Mesothelial cell of epicardium (in vitro differentiated cells): ENCODE data around the gene SLC38A1. TPM values are rescaled to one million over a fixed set of nuclear protein-coding genes. Genes with fewer than 3 reads are reported as not detected.

Experiments
- DNase-seq, 2 experiments: peaks; one replicate each; pipeline ENCODE4 v3.0.0; 2021; ENCODE audit warnings: low spot score in 2 of 2; ENCODE audit not compliant: unreplicated experiment in 2 of 2
- H3K27ac Mint-ChIP-seq: 2 replicates; pipeline ENCODE4 v1.8.0; 2021; ENCODE audit warnings: mixed read lengths
- H3K27me3 Mint-ChIP-seq: 2 replicates; pipeline ENCODE4 v1.8.0; 2021; ENCODE audit warnings: low read depth, mixed read lengths
- H3K36me3 Mint-ChIP-seq: 2 replicates; pipeline ENCODE4 v1.8.0; 2021; ENCODE audit warnings: mixed read lengths
- H3K4me1 Mint-ChIP-seq: 2 replicates; pipeline ENCODE4 v1.8.0; 2021; ENCODE audit warnings: mixed read lengths
- H3K4me3 Mint-ChIP-seq: 2 replicates; pipeline ENCODE4 v1.8.0; 2021; ENCODE audit warnings: mild to moderate bottlenecking, moderate library complexity, mixed read lengths
- H3K9me3 Mint-ChIP-seq: 2 replicates; pipeline ENCODE4 v1.8.0; 2021; ENCODE audit warnings: mixed read lengths
- total RNA-seq: library from RNA; stranded (reverse); gene quantifications from 3 replicates; pipeline ENCODE4 v1.2.1, GENCODE V29; 2021
- TF ChIP-seq, protein P1 (sequence below): fragments of 200-600 bp; sonication (generic); IDR thresholded peaks from one replicate; pipeline ENCODE4 v1.5.0; 2021; ENCODE audit warnings: antibody characterized with exemption; ENCODE audit not compliant: unreplicated experiment

The SLC38A1 gene
- total RNA-seq, 1 donor from 2014 or later: 114 TPM

DNA sequence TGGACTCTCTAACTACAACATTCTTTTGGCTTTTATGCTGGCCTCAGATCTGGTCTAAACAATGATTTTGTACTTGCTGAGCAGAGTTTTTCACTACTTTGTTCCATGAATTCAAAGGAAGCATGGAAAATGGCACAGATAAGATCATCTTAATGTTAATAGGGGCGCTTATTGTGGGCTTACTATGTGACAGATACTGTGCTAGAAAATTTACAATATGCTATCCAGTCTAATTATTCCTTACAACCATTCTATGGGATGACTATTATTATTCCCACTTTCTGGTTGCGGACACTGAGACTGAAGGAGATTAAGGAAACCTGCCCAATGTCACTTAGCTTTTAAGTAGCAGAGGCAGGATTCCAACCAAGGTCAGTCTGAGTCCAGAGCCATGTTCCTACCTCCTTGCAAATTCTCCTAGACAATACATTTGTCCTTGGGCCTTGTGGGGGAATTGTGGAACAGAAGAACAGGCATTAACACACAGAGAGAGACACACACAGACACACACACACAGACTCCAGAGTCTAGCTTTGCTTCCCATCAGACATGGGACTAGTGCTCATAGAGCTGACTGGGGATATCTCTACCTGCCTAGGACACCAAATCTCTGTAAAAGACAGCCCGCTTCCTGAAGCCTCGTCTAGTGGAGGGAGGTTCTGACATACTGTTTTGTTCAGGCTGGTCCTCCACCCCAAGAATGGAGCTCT is 107.7 kb downstream of the SLC38A1 start:
- TF ChIP-seq, protein P1, sequence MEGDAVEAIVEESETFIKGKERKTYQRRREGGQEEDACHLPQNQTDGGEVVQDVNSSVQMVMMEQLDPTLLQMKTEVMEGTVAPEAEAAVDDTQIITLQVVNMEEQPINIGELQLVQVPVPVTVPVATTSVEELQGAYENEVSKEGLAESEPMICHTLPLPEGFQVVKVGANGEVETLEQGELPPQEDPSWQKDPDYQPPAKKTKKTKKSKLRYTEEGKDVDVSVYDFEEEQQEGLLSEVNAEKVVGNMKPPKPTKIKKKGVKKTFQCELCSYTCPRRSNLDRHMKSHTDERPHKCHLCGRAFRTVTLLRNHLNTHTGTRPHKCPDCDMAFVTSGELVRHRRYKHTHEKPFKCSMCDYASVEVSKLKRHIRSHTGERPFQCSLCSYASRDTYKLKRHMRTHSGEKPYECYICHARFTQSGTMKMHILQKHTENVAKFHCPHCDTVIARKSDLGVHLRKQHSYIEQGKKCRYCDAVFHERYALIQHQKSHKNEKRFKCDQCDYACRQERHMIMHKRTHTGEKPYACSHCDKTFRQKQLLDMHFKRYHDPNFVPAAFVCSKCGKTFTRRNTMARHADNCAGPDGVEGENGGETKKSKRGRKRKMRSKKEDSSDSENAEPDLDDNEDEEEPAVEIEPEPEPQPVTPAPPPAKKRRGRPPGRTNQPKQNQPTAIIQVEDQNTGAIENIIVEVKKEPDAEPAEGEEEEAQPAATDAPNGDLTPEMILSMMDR: no peak
- Mint-ChIP-seq H3K36me3 (peaks cover 7% of the 10 kb centered on the region), H3K4me3 (no peak overlapping the region), H3K4me1 (peaks cover 51% of the 10 kb centered on the region), H3K27me3 (no peaks in the 10 kb centered on the region), H3K9me3 (peaks cover 7% of the 10 kb centered on the region), H3K27ac (peak overlapping the region; percentile 88)
- DNase-seq: no peak

DNA sequence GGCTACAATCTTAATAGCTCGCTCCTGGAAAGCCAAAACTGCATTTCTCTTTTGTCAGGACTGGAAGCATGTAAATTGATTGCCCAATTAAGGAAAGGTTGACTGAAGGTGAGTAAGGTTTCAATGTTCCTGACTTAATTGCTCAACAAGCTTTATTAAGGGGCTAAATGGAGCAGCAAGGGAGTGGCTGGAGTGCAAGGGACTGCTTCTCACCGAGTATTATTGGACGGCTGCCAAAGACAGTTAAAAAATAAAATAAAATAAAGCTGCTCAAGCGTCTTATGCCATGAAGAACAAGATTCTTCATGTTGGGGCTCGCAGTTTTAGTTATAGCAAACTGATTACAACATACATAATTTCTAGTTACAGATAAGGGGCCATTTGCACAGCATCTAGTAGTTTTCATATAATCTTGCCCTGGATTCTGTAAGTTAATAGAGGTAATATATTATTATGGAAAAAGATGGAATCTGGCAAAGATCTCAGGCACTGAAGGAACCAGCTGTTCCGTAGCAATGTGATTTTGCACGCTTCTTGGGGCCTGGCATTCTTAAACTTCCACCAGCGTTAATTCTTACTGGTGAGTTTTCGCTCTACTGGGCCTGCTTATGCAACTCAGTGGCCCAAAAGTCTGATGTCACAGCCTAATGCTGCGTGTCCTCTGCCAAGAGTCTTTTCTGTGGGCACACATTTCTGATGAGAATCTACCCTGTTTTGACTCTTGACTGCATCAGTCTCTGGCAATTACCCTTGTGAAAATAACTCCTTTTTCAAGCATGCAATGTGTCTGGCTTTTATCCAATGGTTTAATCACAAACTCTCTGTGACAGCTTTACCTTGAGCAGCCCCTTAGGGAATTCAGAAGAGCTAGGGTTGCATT is 108.5 kb downstream of the SLC38A1 start:
- Mint-ChIP-seq H3K27ac (peak overlapping the region; percentile 88), H3K27me3 (no peaks in the 10 kb centered on the region), H3K4me3 (no peak overlapping the region), H3K4me1 (peaks cover 51% of the 10 kb centered on the region), H3K36me3 (peaks cover 10% of the 10 kb centered on the region), H3K9me3 (peaks cover 10% of the 10 kb centered on the region)
- DNase-seq: no peak
- TF ChIP-seq, protein P1: no peak

DNA sequence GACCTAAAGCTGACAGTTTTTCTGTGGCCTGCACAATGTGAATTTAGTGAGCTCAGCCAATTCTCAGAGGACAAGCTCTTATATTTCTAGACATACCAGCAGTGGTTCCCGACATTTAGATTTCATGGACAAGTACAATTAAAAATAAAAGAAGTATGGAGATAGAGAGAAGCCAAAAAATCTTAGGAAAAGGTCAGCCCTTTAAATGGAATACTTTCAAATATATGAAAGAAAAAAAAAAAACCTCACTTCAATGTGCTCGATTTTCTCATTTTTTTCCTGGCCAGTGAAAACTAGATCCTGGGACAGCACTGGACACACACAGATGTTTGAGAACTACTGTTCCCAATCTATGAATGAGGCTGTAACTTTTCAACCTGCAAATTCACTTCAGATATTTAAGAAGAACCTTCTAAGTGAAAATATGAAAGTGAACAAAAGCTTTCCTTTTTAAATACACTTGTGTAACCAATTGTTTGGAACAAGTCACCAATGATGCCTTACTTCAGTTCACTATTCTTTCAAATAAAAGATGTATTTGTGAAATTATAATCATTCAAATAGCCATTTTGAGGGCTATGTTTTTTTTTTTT is 109.4 kb downstream of the SLC38A1 start:
- TF ChIP-seq, protein P1: no peak
- Mint-ChIP-seq H3K9me3 (peaks cover 10% of the 10 kb centered on the region), H3K27me3 (no peaks in the 10 kb centered on the region), H3K4me3 (no peak overlapping the region), H3K27ac (peak overlapping the region; percentile 88), H3K36me3 (peaks cover 10% of the 10 kb centered on the region), H3K4me1 (peaks cover 56% of the 10 kb centered on the region)
- DNase-seq: no peak

DNA sequence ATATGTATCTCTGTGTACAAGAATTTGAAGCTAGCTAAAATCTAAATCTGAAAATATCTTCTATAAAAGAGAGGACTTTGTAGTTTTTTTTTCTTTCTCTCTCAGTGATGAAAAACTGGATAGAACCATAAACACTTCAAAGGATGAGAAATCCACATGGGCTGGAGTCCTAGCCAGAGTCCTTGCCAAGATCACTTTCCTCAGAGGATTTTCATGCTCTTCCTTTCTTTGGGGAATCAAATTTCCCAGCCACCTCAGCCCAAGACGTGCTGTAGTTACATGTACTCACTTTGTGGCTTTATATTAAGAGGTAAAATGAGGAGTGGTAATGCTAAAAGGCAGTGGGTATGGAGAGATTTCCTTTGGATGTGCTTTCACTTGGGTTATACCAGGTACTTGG is 110.3 kb downstream of the SLC38A1 start:
- Mint-ChIP-seq H3K4me1 (peaks cover 65% of the 10 kb centered on the region), H3K36me3 (peaks cover 10% of the 10 kb centered on the region), H3K27me3 (no peaks in the 10 kb centered on the region), H3K27ac (peak overlapping the region; percentile 88), H3K9me3 (peaks cover 10% of the 10 kb centered on the region), H3K4me3 (no peak overlapping the region)
- no peak for DNase-seq
- TF ChIP-seq, protein P1: no peak

DNA sequence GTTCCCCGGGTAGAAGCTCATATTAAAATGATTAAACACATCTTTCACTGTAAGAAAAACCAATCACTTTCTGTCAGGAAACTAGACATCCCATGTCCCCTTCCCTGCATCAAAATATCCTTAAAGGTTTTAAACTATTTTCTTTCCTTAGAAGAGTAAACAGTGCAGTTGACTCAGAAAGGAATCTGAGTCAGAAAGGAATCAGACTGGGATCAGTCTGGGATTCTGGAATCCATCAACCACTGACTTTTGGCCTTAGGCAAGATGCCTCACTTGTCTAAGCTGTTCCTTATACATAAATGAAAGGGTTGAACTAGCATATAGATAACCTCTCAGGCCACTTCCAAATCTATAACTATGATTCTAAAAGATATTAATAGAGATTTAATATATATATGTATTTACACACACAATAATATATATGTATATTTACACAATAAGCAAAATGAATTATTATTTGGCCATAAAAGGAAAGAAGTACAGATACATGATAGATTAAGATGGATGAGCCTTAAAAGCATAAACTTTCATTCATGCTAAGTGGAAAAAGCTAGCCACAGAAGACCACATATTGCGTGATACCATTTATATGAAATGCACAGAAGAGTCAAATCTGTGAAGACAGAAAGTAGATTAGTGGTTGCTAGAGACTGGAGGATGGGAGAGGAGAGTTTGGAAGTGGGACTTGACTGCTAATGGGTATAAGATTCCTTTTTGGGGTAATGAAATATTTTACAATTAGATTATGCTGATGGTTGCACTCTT is 114.4 kb downstream of the SLC38A1 start:
- H3K4me1 Mint-ChIP-seq: peaks cover 56% of the 10 kb centered on the region
- H3K9me3 Mint-ChIP-seq: peaks cover 10% of the 10 kb centered on the region
- no peak overlapping the region for H3K4me3 Mint-ChIP-seq
- TF ChIP-seq, protein P1: no peak
- H3K27ac Mint-ChIP-seq: peak overlapping the region; percentile 43
- no peaks in the 10 kb centered on the region for H3K27me3 Mint-ChIP-seq
- no peak for DNase-seq
- peaks cover 10% of the 10 kb centered on the region for H3K36me3 Mint-ChIP-seq
